Subcutaneous abdominal adipose tissue (tissue), 5 donors: ENCODE results near the gene KLHDC7B.
"Not testable (repeated sequence)": the region's sequence is repeated elsewhere in the genome, so short reads cannot be mapped to it uniquely, and the experiment has no call there.

Source experiments
- H3K27ac ChIP-seq: one replicate; pipeline ENCODE4 v1.7.0; 2013; ENCODE audit warnings: low read depth, mild to moderate bottlenecking, inconsistent platforms, low read length, moderate library complexity
- H3K27me3 ChIP-seq, 5 donors: one replicate each; pipeline ENCODE4 v1.7.0; 2013; ENCODE audit warnings: low read length in 5 of 5, inconsistent platforms in 1 of 5; ENCODE audit not compliant: control insufficient read depth in 5 of 5, insufficient read depth in 4 of 5
- H3K36me3 ChIP-seq, 5 donors: one replicate each; pipeline ENCODE4 v1.7.0; 2013; ENCODE audit warnings: low read length in 5 of 5; ENCODE audit not compliant: control insufficient read depth in 5 of 5, insufficient read depth in 5 of 5
- H3K4me1 ChIP-seq, 5 donors: one replicate each; pipeline ENCODE4 v1.7.0; 2013; ENCODE audit warnings: low read length in 5 of 5, mild to moderate bottlenecking in 3 of 5, moderate library complexity in 1 of 5; ENCODE audit not compliant: control insufficient read depth in 5 of 5, insufficient read depth in 5 of 5
- H3K4me3 ChIP-seq, 5 donors: one replicate each; pipeline ENCODE4 v1.7.0; 2013; ENCODE audit warnings: low read length in 5 of 5, low read depth in 1 of 5
- H3K9ac ChIP-seq, 5 donors: one replicate each; pipeline ENCODE4 v1.7.0; 2013; ENCODE audit warnings: low read length in 5 of 5, mild to moderate bottlenecking in 4 of 5, moderate library complexity in 3 of 5
- H3K9me3 ChIP-seq, 5 donors: one replicate each; pipeline ENCODE4 v1.7.0; 2013; ENCODE audit warnings: low read length in 5 of 5; ENCODE audit not compliant: control insufficient read depth in 5 of 5
- donor health status: healthy.
- donor health status: healthy.
- donor health status: healthy.
- donor health status: healthy.
- donor health status: healthy.

KLHDC7B gene

DNA sequence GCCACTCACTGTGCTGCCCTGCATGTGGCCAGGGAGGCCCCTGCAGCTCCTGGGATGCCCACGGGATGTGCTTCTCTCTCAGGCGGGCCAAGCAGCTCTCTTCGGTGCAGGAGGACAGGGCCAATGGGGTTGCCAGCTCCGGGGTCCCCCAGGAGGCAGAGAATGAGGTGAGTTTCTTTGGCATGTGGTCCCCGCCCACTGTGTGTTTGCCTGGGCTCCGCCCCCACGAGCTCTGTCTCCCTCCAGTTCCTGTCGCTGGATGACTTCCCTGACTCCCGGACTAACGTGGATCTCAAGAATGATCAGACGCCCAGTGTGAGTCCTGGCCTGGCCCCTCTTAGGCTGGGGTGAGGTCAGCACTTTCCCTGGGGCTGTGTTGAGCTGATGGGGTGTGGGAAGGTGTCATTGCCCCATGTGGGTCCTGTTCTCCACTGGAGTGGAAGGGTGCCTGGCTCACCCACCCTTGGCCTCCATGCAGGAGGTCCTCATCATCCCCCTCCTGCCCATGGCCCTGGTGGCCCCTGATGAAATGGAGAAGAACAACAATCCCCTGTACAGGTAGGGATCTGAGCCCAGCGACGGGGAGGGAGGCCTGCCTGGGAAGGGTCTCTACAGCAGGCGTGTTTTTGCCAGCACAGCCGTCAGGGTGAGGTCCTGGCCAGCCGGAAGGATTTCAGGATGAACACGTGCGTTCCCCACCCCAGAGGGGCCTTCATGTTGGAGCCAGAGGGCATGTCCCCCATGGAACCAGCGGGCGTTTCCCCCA lies 28.0 kb upstream of the KLHDC7B start:
- no peaks in the 10 kb centered on the region for H3K4me1 ChIP-seq
- H3K36me3 ChIP-seq, result peaks cover 0 to 66% (median 57%) of the 10 kb centered on the region in 5 donors
- H3K4me3 ChIP-seq, result no peak overlapping the region
- H3K27me3 ChIP-seq, result no peaks in the 10 kb centered on the region
- H3K27ac ChIP-seq, result no peak overlapping the region
- H3K9me3 ChIP-seq, result no peaks in the 10 kb centered on the region
- no peak overlapping the region for H3K9ac ChIP-seq

GRCh38 chr22:50518606-50519005 lies 27.1 kb upstream of the KLHDC7B start:
- no peaks in the 10 kb centered on the region for H3K9me3 ChIP-seq
- no peak overlapping the region for H3K4me3 ChIP-seq
- peaks cover 0 to 75% (median 66%) of the 10 kb centered on the region in 5 donors for H3K36me3 ChIP-seq
- H3K9ac ChIP-seq, result no peak overlapping the region
- no peak overlapping the region for H3K27ac ChIP-seq
- H3K4me1 ChIP-seq, result no peaks in the 10 kb centered on the region
- no peaks in the 10 kb centered on the region for H3K27me3 ChIP-seq

- no peak overlapping the region for H3K27ac ChIP-seq
- H3K9ac ChIP-seq, result no peak overlapping the region
- H3K9me3 ChIP-seq, result no peaks in the 10 kb centered on the region
- peaks cover 0 to 80% (median 70%) of the 10 kb centered on the region in 5 donors for H3K36me3 ChIP-seq
- no peak overlapping the region for H3K4me3 ChIP-seq
- H3K27me3 ChIP-seq, result no peaks in the 10 kb centered on the region
- H3K4me1 ChIP-seq, result peaks cover 0 to 5% (median 2%) of the 10 kb centered on the region in 5 donors
Measured at GRCh38 chr22:50519151-50519550, 26.5 kb upstream of the KLHDC7B start.

DNA sequence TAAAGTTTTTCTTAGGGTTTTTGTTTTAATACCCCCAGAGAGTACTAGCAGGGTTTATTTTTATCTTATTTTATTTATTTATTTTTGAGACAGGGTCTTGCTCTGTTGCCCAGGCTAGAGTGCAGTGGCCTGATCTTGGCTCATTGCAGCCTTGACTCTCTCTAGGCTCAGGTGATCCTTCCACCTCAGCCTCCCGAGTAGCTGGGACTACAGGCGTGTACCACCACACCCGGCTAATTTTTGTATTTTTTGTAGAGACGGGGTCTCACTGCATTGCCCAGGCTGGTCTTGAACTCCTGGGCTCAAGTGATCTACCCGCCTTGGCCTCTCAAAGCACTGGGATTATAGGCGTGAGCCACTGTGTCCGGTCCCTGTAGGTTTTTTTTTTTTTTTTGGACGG lies 25.5 kb upstream of the KLHDC7B start:
- H3K9ac ChIP-seq, H3K4me3 ChIP-seq, H3K27me3 ChIP-seq, H3K9me3 ChIP-seq, H3K27ac ChIP-seq: not testable (repeated sequence)
- H3K4me1 ChIP-seq, result peaks cover 3 to 16% (median 13%) of the 10 kb centered on the region in 5 donors
- H3K36me3 ChIP-seq, result peaks cover 0 to 73% (median 65%) of the 10 kb centered on the region in 5 donors

DNA sequence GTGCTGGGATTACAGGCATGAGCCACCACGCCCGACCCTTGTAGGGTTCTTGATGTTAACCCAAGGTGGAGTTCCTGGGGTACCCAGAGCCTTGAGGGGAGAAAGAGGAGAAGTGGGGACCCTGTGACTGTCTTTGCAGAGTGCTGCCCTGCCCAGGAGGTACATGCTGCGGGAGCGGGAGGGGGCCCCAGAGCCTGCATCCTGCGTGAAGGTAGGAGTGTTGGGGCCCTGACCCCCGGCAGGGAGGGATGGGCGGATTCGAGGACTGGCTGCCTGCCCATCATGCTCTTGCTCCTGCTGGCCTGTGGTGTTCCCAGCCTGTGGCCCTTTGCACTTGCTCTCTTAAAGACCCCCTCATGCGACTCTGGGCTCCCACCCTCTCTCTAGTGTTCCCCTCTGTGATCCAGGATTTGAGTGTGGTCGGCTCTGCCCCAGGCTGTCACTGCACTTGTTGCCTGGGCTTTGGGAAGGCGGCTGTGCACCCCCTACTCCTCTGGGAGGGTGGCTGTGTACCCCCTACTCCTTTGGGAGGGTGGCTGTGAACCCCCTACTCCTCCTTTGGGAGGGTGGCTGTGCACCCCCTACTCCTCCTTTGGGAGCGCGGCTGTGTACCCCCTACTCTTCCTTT lies 24.8 kb upstream of the KLHDC7B start:
- Histone ChIP-seq H3K9me3 (no peaks in the 10 kb centered on the region), H3K27ac (no peak overlapping the region), H3K4me1 (peaks cover 3 to 18% (median 13%) of the 10 kb centered on the region in 5 donors), H3K9ac (no peak overlapping the region), H3K36me3 (peaks cover 0 to 73% (median 65%) of the 10 kb centered on the region in 5 donors), H3K27me3 (no peaks in the 10 kb centered on the region), H3K4me3 (no peak overlapping the region)

DNA sequence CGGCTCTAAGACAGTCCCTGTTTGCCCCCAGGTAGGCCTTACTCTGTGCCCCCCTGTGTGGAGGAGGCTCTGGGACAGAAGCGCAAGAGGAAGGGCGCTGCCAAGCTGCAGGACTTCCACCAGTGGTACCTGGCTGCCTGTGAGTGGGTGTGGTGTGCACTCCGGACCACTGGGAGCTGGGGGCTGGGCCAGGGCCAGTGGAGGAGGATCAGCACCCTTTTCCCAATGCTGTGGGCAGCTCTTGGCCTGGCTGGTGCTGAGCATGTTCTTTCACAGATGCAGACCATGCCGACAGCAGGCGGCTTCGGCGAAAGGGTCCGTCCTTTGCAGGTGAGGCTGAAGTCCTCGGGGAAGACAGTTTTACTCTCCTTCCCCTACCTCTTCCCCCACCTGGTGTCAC lies 24.0 kb upstream of the KLHDC7B start:
- Histone ChIP-seq H3K36me3 (peaks cover 0 to 67% (median 61%) of the 10 kb centered on the region in 5 donors), H3K27ac (no peak overlapping the region), H3K4me3 (no peak overlapping the region), H3K27me3 (no peaks in the 10 kb centered on the region), H3K4me1 (peaks cover 3 to 26% (median 16%) of the 10 kb centered on the region in 5 donors), H3K9ac (no peak overlapping the region), H3K9me3 (no peaks in the 10 kb centered on the region)

GRCh38 chr22:50522208-50522805 lies 23.4 kb upstream of the KLHDC7B start:
- no peaks in the 10 kb centered on the region for H3K9me3 ChIP-seq
- H3K4me1 ChIP-seq, result peaks cover 6 to 32% (median 22%) of the 10 kb centered on the region in 5 donors
- peaks cover 0 to 61% (median 55%) of the 10 kb centered on the region in 5 donors for H3K36me3 ChIP-seq
- no peaks in the 10 kb centered on the region for H3K27me3 ChIP-seq
- no peak overlapping the region for H3K9ac ChIP-seq
- H3K27ac ChIP-seq, result no peak overlapping the region
- no peak overlapping the region for H3K4me3 ChIP-seq

DNA sequence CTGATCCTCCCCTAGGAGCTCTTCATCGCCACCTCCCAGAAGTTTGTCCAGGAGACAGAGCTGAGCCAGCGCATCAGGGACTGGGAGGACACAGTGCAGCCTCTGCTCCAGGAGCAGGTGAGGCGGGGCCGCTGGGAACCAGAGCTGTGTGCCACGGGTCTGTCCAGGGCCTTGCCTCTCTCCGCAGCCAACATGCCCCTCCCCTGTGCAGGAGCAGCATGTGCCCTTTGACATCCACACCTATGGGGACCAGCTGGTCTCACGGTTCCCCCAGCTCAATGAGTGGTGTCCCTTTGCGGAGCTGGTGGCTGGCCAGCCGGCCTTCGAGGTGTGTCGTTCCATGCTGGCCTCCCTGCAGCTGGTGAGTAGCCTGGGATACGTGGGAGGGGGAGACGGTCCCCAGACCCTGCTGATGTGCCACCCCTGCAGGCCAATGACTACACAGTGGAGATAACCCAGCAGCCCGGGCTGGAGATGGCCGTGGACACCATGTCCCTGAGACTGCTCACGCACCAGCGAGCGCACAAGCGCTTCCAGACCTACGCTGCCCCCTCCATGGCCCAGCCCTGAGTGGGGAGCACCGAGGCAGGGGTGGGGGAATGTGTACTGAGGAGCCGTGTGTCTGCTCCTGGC lies 22.8 kb upstream of the KLHDC7B start:
- H3K27ac ChIP-seq, result no peak overlapping the region
- no peak overlapping the region for H3K4me3 ChIP-seq
- no peak overlapping the region for H3K9ac ChIP-seq
- no peaks in the 10 kb centered on the region for H3K27me3 ChIP-seq
- H3K36me3 ChIP-seq, result peaks cover 0 to 55% (median 49%) of the 10 kb centered on the region in 5 donors
- H3K4me1 ChIP-seq, result peaks cover 7 to 38% (median 25%) of the 10 kb centered on the region in 5 donors
- H3K9me3 ChIP-seq, result no peaks in the 10 kb centered on the region

DNA sequence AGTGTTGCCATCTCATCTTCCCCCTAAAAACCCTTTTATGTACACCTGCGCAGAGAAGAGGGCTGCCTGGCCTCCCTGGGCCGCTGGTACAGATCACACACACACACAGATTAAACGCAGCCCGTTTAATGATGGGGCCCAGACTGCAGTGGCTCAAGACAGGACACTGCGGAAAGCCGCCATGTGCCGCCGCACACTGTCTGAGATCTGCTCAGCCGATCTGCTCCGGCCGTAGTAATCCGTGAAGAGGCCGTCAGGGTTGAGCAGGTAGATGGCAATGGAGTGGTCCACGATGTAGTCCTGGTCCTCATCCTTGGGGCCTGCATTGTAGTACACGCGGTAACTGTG lies 22.3 kb upstream of the KLHDC7B start:
- no peak overlapping the region for H3K9ac ChIP-seq
- no peaks in the 10 kb centered on the region for H3K27me3 ChIP-seq
- no peak overlapping the region for H3K27ac ChIP-seq
- peaks cover 0 to 49% (median 44%) of the 10 kb centered on the region in 5 donors for H3K36me3 ChIP-seq
- H3K4me1 ChIP-seq, result peaks cover 7 to 43% (median 28%) of the 10 kb centered on the region in 5 donors
- H3K4me3 ChIP-seq, result no peak overlapping the region
- H3K9me3 ChIP-seq, result no peaks in the 10 kb centered on the region
